Measurements from ENCODE around the gene C5AR1. TPM values are rescaled to one million over a fixed set of nuclear protein-coding genes. Genes with fewer than 3 reads are reported as not detected.
A peak's percentile ranks its signal among the peaks of the same experiment; 100 is the strongest.

C5AR1 gene
- total RNA-seq, 1 donor from 2014 or later, result 3.7 TPM

GRCh38 chr19:47351548-47351947, 41.9 kb downstream of the C5AR1 start:
- H3K36me3 Mint-ChIP-seq (ENCODE audit: low read depth), result peaks cover 22% of the 10 kb centered on the region
- H3K27ac Mint-ChIP-seq (ENCODE audit: unreplicated experiment), result no peak overlapping the region
- H3K4me3 Mint-ChIP-seq (ENCODE audit: unreplicated experiment), result no peak overlapping the region
- no peak for DNase-seq (ENCODE audit: low spot score)
- peaks cover 29% of the 10 kb centered on the region for H3K4me1 Mint-ChIP-seq (ENCODE audit: low read depth)
- no peaks in the 10 kb centered on the region for H3K9me3 Mint-ChIP-seq (ENCODE audit: low read depth)
- TF ChIP-seq CTCF (IDR thresholded peaks at IDR 0.05), result no peak
- no peaks in the 10 kb centered on the region for H3K27me3 Mint-ChIP-seq (ENCODE audit: low read depth)

GRCh38 chr19:47352095-47352494, 42.4 kb downstream of the C5AR1 start:
- H3K9me3 Mint-ChIP-seq (ENCODE audit: low read depth), result no peaks in the 10 kb centered on the region
- peaks cover 22% of the 10 kb centered on the region for H3K36me3 Mint-ChIP-seq (ENCODE audit: low read depth)
- H3K4me3 Mint-ChIP-seq (ENCODE audit: unreplicated experiment), result no peak overlapping the region
- DNase-seq (ENCODE audit: low spot score), result no peak
- no peak overlapping the region for H3K27ac Mint-ChIP-seq (ENCODE audit: unreplicated experiment)
- no peaks in the 10 kb centered on the region for H3K27me3 Mint-ChIP-seq (ENCODE audit: low read depth)
- TF ChIP-seq CTCF (IDR thresholded peaks at IDR 0.05), result no peak
- peaks cover 29% of the 10 kb centered on the region for H3K4me1 Mint-ChIP-seq (ENCODE audit: low read depth)

- TF ChIP-seq CTCF (IDR thresholded peaks at IDR 0.05), result no peak
- H3K27ac Mint-ChIP-seq (ENCODE audit: unreplicated experiment), result no peak overlapping the region
- H3K36me3 Mint-ChIP-seq (ENCODE audit: low read depth), result peaks cover 24% of the 10 kb centered on the region
Observed at GRCh38 chr19:47353307-47353712, 43.6 kb downstream of the C5AR1 start.

GRCh38 chr19:47356900-47357299, 47.2 kb downstream of the C5AR1 start:
- peaks cover 40% of the 10 kb centered on the region for H3K36me3 Mint-ChIP-seq (ENCODE audit: low read depth)
- H3K9me3 Mint-ChIP-seq (ENCODE audit: low read depth), result no peaks in the 10 kb centered on the region
- H3K27ac Mint-ChIP-seq (ENCODE audit: unreplicated experiment), result no peak overlapping the region
- H3K27me3 Mint-ChIP-seq (ENCODE audit: low read depth), result no peaks in the 10 kb centered on the region
- DNase-seq (ENCODE audit: low spot score), result no peak
- no peak overlapping the region for H3K4me3 Mint-ChIP-seq (ENCODE audit: unreplicated experiment)
- TF ChIP-seq CTCF (IDR thresholded peaks at IDR 0.05), result no peak
- H3K4me1 Mint-ChIP-seq (ENCODE audit: low read depth), result no peaks in the 10 kb centered on the region

More at GRCh38 chr19:47353307-47353712, 43.6 kb downstream of the C5AR1 start:
- Mint-ChIP-seq H3K4me3 (ENCODE audit: unreplicated experiment) (no peak overlapping the region), H3K9me3 (ENCODE audit: low read depth) (no peaks in the 10 kb centered on the region), H3K27me3 (ENCODE audit: low read depth) (no peaks in the 10 kb centered on the region), H3K4me1 (ENCODE audit: low read depth) (peaks cover 29% of the 10 kb centered on the region)
- DNase-seq (ENCODE audit: low spot score), result no peak

GRCh38 chr19:47357788-47358680, 48.4 kb downstream of the C5AR1 start:
- Mint-ChIP-seq H3K27me3 (ENCODE audit: low read depth) (no peaks in the 10 kb centered on the region), H3K4me3 (ENCODE audit: unreplicated experiment) (no peak overlapping the region), H3K9me3 (ENCODE audit: low read depth) (no peaks in the 10 kb centered on the region), H3K36me3 (ENCODE audit: low read depth) (peaks cover 37% of the 10 kb centered on the region), H3K4me1 (ENCODE audit: low read depth) (no peaks in the 10 kb centered on the region), H3K27ac (ENCODE audit: unreplicated experiment) (no peak overlapping the region)
- TF ChIP-seq CTCF (IDR thresholded peaks at IDR 0.05), result peak; percentile 49
- DNase-seq (ENCODE audit: low spot score), result no peak
